HUES6 (cell line): ENCODE data around the gene TAF11L2.
"Not testable (repeated sequence)": the region's sequence is repeated elsewhere in the genome, so short reads cannot be mapped to it uniquely, and the experiment has no call there.

ENCODE experiments used
- H3K27ac ChIP-seq: 2 replicates; pipeline ENCODE4 v1.7.0; 2013; ENCODE audit warnings: low read depth, mild to moderate bottlenecking, low read length, inconsistent platforms
- H3K27me3 ChIP-seq: 2 replicates; pipeline ENCODE4 v1.6.1; 2013; ENCODE audit warnings: low read length; ENCODE audit not compliant: control insufficient read depth, insufficient read depth
- H3K36me3 ChIP-seq: 2 replicates; pipeline ENCODE4 v1.6.1; 2013; ENCODE audit warnings: low read length; ENCODE audit not compliant: control insufficient read depth, insufficient read depth
- H3K4me1 ChIP-seq: 2 replicates; pipeline ENCODE4 v1.6.1; 2013; ENCODE audit warnings: low read length; ENCODE audit not compliant: control insufficient read depth, insufficient read depth
- H3K4me3 ChIP-seq: 2 replicates; pipeline ENCODE4 v1.5.1; 2013; ENCODE audit warnings: low read depth, low read length
- H3K9ac ChIP-seq: one replicate; pipeline ENCODE4 v1.6.1; 2013; ENCODE audit warnings: mild to moderate bottlenecking, low read length
- H3K9me3 ChIP-seq: 2 replicates; pipeline ENCODE4 v1.6.1; 2013; ENCODE audit warnings: low read depth, low read length; ENCODE audit not compliant: control insufficient read depth, insufficient read depth

Gene TAF11L2

GRCh38 chr5:17497931-17498330 lies at the start of gene TAF11L2:
TAF11L2 (plus strand) TSS chr5:17498231.
- H3K27ac ChIP-seq, H3K27me3 ChIP-seq, H3K9me3 ChIP-seq, H3K36me3 ChIP-seq, H3K4me3 ChIP-seq, H3K4me1 ChIP-seq, H3K9ac ChIP-seq: not testable (repeated sequence)

- no peak overlapping the region for H3K27ac ChIP-seq
- no peaks in the 10 kb centered on the region for H3K4me1 ChIP-seq
- no peak overlapping the region for H3K9ac ChIP-seq
- no peak overlapping the region for H3K4me3 ChIP-seq
- no peaks in the 10 kb centered on the region for H3K27me3 ChIP-seq
- H3K9me3 ChIP-seq = no peaks in the 10 kb centered on the region
- H3K36me3 ChIP-seq = no peaks in the 10 kb centered on the region
Measured at GRCh38 chr5:17448877-17449276, 49.2 kb upstream of the TAF11L2 start.

DNA sequence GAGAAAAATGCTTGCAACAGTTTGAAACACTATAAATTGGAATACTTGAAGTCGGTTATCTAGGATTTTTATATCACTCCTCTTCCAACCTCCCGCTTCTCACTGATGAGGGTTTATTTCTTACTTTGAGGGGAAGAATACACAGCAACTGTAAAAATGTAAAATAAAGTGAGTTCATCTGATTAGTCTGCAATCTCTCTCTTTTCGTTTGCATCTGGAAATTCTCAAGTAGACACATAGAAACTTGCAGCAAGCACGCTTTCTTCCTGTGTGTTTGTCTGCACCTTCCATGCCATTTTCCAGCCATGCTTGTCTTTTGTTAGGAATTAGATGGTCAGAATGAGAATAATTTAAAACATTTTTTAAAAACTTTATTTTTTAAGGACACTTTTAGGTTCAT lies 45.1 kb upstream of the TAF11L2 start:
- Histone ChIP-seq H3K36me3 (no peaks in the 10 kb centered on the region), H3K9me3 (peaks cover 3% of the 10 kb centered on the region; the same call in 1 of the 2 replicates), H3K27me3 (no peaks in the 10 kb centered on the region), H3K27ac (no peak overlapping the region), H3K9ac (no peak overlapping the region), H3K4me3 (no peak overlapping the region), H3K4me1 (no peaks in the 10 kb centered on the region)

- no peak overlapping the region for H3K9ac ChIP-seq
- H3K27me3 ChIP-seq = no peaks in the 10 kb centered on the region
- no peaks in the 10 kb centered on the region for H3K4me1 ChIP-seq
- no peak overlapping the region for H3K27ac ChIP-seq
- H3K9me3 ChIP-seq = peaks cover 6% of the 10 kb centered on the region; the same call in 1 of the 2 replicates
- H3K4me3 ChIP-seq = no peak overlapping the region
- H3K36me3 ChIP-seq = no peaks in the 10 kb centered on the region
Measured at GRCh38 chr5:17455942-17456341, 42.1 kb upstream of the TAF11L2 start.

- Histone ChIP-seq H3K4me1 (no peaks in the 10 kb centered on the region), H3K36me3 (no peaks in the 10 kb centered on the region), H3K9me3 (peaks cover 4% of the 10 kb centered on the region; the same call in 1 of the 2 replicates), H3K27me3 (no peaks in the 10 kb centered on the region), H3K9ac (no peak overlapping the region), H3K4me3 (no peak overlapping the region), H3K27ac (no peak overlapping the region)
Measured at GRCh38 chr5:17461793-17462192, 36.2 kb upstream of the TAF11L2 start.

- no peaks in the 10 kb centered on the region for H3K9me3 ChIP-seq
Measured at GRCh38 chr5:17463653-17464052, 34.4 kb upstream of the TAF11L2 start.

DNA sequence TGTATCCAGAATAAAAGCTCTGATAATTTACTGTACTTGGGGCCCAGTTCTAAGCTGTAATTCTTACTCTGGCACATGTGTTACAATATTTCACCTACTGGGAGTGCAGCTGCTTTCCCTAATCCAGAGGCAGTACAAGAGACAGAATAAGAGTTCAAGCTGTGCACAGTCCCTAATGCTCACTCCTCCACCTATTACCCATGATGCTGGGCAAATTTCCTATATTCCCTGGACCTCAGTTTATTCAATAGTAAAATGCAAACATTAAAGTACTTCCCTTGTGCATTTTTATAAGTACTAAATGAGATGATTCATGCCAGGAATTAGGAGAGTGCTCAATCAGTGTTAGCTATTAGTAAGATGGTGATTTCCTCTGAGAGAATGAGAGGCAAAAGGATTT lies 28.0 kb upstream of the TAF11L2 start:
- H3K36me3 ChIP-seq = no peaks in the 10 kb centered on the region
- H3K9me3 ChIP-seq = no peaks in the 10 kb centered on the region

More at GRCh38 chr5:17463653-17464052, 34.4 kb upstream of the TAF11L2 start:
- Histone ChIP-seq H3K36me3 (no peaks in the 10 kb centered on the region), H3K27ac (no peak overlapping the region), H3K4me1 (no peaks in the 10 kb centered on the region), H3K4me3 (no peak overlapping the region), H3K9ac (no peak overlapping the region), H3K27me3 (no peaks in the 10 kb centered on the region)

DNA sequence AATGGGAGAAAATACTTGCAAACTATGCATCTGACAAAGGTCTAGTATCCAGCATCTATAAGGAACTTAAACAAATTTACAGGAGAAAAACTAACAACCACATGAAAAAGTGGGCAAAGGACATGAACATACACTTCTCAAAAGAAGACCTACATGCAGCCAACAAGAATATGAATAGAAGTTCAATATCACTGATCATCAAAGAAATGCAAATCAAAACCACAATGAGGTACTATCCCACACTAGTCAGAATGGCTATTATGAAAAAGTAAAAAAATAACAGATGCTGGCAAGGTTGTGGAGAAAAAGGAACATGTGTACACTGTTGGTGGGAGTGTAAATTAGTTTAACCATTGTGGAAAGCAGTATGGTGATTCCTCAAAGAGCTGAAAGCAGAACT lies 23.0 kb upstream of the TAF11L2 start:
- not testable (repeated sequence) for H3K4me3 ChIP-seq, H3K4me1 ChIP-seq, H3K9me3 ChIP-seq, H3K9ac ChIP-seq, H3K36me3 ChIP-seq, H3K27me3 ChIP-seq, H3K27ac ChIP-seq

More for the DNA sequence above, 28.0 kb upstream of the TAF11L2 start:
- Histone ChIP-seq H3K27me3 (no peaks in the 10 kb centered on the region), H3K27ac (no peak overlapping the region), H3K4me3 (no peak overlapping the region), H3K4me1 (no peaks in the 10 kb centered on the region), H3K9ac (no peak overlapping the region)

DNA sequence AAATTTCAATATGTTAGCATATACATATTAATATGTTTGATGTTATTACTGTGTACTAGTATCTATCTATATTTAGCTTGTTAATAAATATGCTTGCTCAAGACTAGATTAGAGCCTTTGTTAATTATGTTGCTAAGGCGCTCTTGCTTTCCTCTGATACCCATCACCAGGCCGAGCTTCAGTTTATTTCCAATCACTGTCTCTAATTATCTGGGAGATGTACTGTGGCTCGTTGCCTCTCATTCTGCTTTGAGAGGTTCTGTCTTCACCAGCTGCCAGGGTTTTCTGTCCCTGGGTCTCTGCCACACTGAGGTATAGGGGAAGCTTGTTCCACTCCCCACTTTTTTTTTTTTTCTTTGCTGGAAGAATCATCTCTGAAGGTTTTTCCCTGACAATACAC lies 21.0 kb upstream of the TAF11L2 start:
- no peak overlapping the region for H3K4me3 ChIP-seq
- no peak overlapping the region for H3K9ac ChIP-seq
- no peak overlapping the region for H3K27ac ChIP-seq

GRCh38 chr5:17477573-17478265 lies 20.3 kb upstream of the TAF11L2 start:
- Histone ChIP-seq H3K4me3 (no peak overlapping the region), H3K9ac (no peak overlapping the region), H3K4me1 (peaks cover 2% of the 10 kb centered on the region; the same call in 1 of the 2 replicates), H3K27ac (no peak overlapping the region), H3K27me3 (no peaks in the 10 kb centered on the region), H3K9me3 (no peaks in the 10 kb centered on the region), H3K36me3 (no peaks in the 10 kb centered on the region)

More for the DNA sequence above, 21.0 kb upstream of the TAF11L2 start:
- Histone ChIP-seq H3K27me3 (no peaks in the 10 kb centered on the region), H3K9me3 (no peaks in the 10 kb centered on the region), H3K4me1 (peaks cover 2% of the 10 kb centered on the region; the same call in 1 of the 2 replicates), H3K36me3 (no peaks in the 10 kb centered on the region)

DNA sequence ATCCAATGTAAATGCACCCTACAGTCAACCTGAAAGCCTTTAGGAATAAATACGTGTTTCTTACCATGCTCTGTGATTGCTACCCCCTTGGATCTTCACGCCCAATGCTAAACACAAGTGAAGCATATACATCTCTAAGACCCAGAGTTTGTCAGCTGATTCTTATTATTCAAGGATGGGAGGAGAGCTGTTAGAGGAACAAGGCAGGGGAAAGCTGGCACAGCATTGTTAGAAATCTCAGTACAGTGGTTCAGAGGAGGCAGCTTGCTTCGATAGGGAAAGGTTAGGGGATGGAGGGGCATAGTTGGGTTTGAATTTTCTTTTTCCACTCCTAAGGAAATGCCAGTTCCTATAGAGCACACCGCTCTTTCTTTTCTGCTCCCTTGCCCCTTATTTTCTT lies 16.7 kb upstream of the TAF11L2 start:
- Histone ChIP-seq H3K4me3 (no peak overlapping the region), H3K36me3 (no peaks in the 10 kb centered on the region), H3K27me3 (no peaks in the 10 kb centered on the region), H3K4me1 (peaks cover 2% of the 10 kb centered on the region; the same call in 1 of the 2 replicates), H3K27ac (no peak overlapping the region), H3K9ac (no peak overlapping the region), H3K9me3 (no peaks in the 10 kb centered on the region)
